Mesendoderm (in vitro differentiated cells): Measurements from ENCODE around the gene TUNAR.

Experiments
- DNase-seq: peaks from one replicate; pipeline ENCODE4 v3.0.0; 2013
- H2AK5ac ChIP-seq: 2 replicates; pipeline ENCODE4 v1.6.1; 2013; ENCODE audit warnings: low read length, inconsistent platforms
- H2BK120ac ChIP-seq: 2 replicates; pipeline ENCODE4 v1.6.1; 2013; ENCODE audit warnings: low read depth, mild to moderate bottlenecking, low read length, moderate library complexity, mixed read lengths
- H2BK15ac ChIP-seq: replicated peaks from 2 replicates; pipeline ENCODE4 v1.6.1; 2013; ENCODE audit warnings: low read depth, mild to moderate bottlenecking, moderate library complexity
- H2BK5ac ChIP-seq: 2 replicates; pipeline ENCODE4 v1.6.1; 2013; ENCODE audit warnings: low read length, inconsistent platforms
- H3K18ac ChIP-seq: 2 replicates; pipeline ENCODE4 v1.6.1; 2013; ENCODE audit warnings: mild to moderate bottlenecking, low read length, mixed read lengths
- H3K23ac ChIP-seq: one replicate; pipeline ENCODE4 v1.6.1; 2013; ENCODE audit warnings: low read length
- H3K27ac ChIP-seq: 2 replicates; pipeline ENCODE4 v1.5.1; 2013; ENCODE audit warnings: low read depth, mild to moderate bottlenecking, inconsistent platforms, low read length, moderate library complexity
- H3K27me3 ChIP-seq: 2 replicates; pipeline ENCODE4 v1.6.1; 2013; ENCODE audit warnings: low read length, control low read depth, mild to moderate bottlenecking, inconsistent platforms; ENCODE audit not compliant: insufficient read depth, poor library complexity
- H3K36me3 ChIP-seq: 2 replicates; pipeline ENCODE4 v1.6.1; 2013; ENCODE audit warnings: low read length, inconsistent platforms; ENCODE audit not compliant: control insufficient read depth, insufficient read depth
- H3K4ac ChIP-seq: one replicate; pipeline ENCODE4 v1.6.1; 2013; ENCODE audit warnings: low read depth, mild to moderate bottlenecking, low read length, moderate library complexity
- H3K4me1 ChIP-seq: 2 replicates; pipeline ENCODE4 v1.6.1; 2013; ENCODE audit warnings: low read depth, low read length, inconsistent platforms; ENCODE audit not compliant: control insufficient read depth
- H3K4me2 ChIP-seq: 2 replicates; pipeline ENCODE4 v1.6.1; 2013; ENCODE audit warnings: low read length
- H3K4me3 ChIP-seq: 2 replicates; pipeline ENCODE4 v1.5.1; 2013; ENCODE audit warnings: mild to moderate bottlenecking, low read length
- H3K56ac ChIP-seq: one replicate; pipeline ENCODE4 v1.6.1; 2013; ENCODE audit warnings: low read length
- H3K79me1 ChIP-seq: 2 replicates; pipeline ENCODE4 v1.6.1; 2013; ENCODE audit warnings: low read length, inconsistent platforms
- H3K79me2 ChIP-seq: 2 replicates; pipeline ENCODE4 v1.6.1; 2013; ENCODE audit warnings: mild to moderate bottlenecking, low read length; ENCODE audit not compliant: control insufficient read depth, insufficient read depth
- H3K9ac ChIP-seq: 2 replicates; pipeline ENCODE4 v1.6.1; 2013; ENCODE audit warnings: low read length, inconsistent platforms
- H4K5ac ChIP-seq: one replicate; pipeline ENCODE4 v1.6.1; 2013; ENCODE audit warnings: low read length
- H4K8ac ChIP-seq: one replicate; pipeline ENCODE4 v1.6.1; 2013; ENCODE audit warnings: low read depth, mild to moderate bottlenecking, control low read depth, low read length, moderate library complexity
- WGBS: extraction: QIAGEN DNeasy Blood & Tissue Kit; methylation state at CpG from one replicate; pipeline ENCODE4 v1.1.7; 2013; ENCODE audit warnings: low lambda C conversion rate, missing lambda C conversion rate; ENCODE audit not compliant: insufficient coverage; ENCODE audit errors: extremely low coverage; 5-methylcytosine and 5-hydroxymethylcytosine counted together

TUNAR gene

DNA sequence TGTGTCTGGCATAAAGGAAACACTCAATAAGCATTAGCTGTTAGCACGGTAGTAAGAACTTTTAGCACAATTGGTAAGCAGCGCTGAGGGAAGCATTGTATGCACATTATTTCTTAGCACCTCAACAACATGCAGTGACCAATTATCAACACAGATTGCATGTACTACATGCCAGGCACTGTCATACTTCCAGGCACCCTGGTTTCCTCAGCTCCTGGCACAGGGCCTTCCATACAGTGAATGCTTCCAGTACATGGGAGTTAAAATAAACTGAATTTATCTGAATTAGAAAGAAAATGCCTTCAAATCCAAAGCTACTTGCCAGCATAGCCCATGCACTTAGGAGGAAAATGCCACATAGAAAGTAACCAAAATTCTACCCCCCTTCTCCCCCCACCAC is 59.4 kb downstream of the TUNAR start:
- no peak overlapping the region for H3K23ac ChIP-seq
- DNase-seq: no peak
- no peak overlapping the region for H3K27ac ChIP-seq
- H4K5ac ChIP-seq: no peak overlapping the region
- H3K4me3 ChIP-seq: no peak overlapping the region
- no peak overlapping the region for H2BK15ac ChIP-seq
- H3K18ac ChIP-seq: no peak overlapping the region
- H3K4ac ChIP-seq: no peak overlapping the region
- no peak overlapping the region for H3K4me2 ChIP-seq
- H4K8ac ChIP-seq: no peak overlapping the region
- H2BK120ac ChIP-seq: no peak overlapping the region
- no peaks in the 10 kb centered on the region for H3K79me1 ChIP-seq
- H3K36me3 ChIP-seq: no peaks in the 10 kb centered on the region
- no peaks in the 10 kb centered on the region for H3K27me3 ChIP-seq
- WGBS: no CpG with 5 or more reads among the region's 2 CpGs
- H3K56ac ChIP-seq: no peak overlapping the region
- H3K4me1 ChIP-seq: no peaks in the 10 kb centered on the region
- no peak overlapping the region for H3K9ac ChIP-seq
- H3K79me2 ChIP-seq: no peaks in the 10 kb centered on the region
- H2AK5ac ChIP-seq: no peak overlapping the region
- no peak overlapping the region for H2BK5ac ChIP-seq

- Histone ChIP-seq H2BK15ac (no peak overlapping the region), H3K4me2 (no peak overlapping the region)
- no CpG with 5 or more reads among the region's 4 CpGs for WGBS
Observed at GRCh38 chr14:95939335-95939734, 62.7 kb downstream of the TUNAR start.

DNA sequence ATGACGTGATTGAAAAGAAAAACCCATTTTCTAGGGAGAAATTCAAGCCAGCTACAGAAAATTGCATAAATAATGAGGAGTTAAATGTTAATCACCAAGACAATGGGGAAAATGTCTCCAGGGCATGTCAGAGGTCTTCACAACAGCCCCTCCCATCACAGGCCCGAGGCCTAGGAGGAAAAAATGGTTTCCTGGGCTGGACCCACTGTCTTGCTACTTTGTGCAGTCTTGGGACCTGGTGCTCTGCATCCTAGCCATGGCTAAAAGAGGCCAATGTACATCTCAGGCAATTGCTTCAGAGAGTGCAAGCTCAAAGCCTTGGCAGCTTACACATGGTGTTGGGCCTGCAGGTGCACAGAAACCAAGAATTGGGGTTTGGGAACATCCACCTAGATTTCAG is 65.3 kb downstream of the TUNAR start:
- H4K8ac ChIP-seq: no peak overlapping the region
- H3K4me3 ChIP-seq: no peak overlapping the region
- no peaks in the 10 kb centered on the region for H3K27me3 ChIP-seq
- H3K4me2 ChIP-seq: no peak overlapping the region
- H3K79me2 ChIP-seq: no peaks in the 10 kb centered on the region
- no peak overlapping the region for H2BK120ac ChIP-seq
- no peak overlapping the region for H4K5ac ChIP-seq
- no peak overlapping the region for H2BK15ac ChIP-seq
- no peak overlapping the region for H3K4ac ChIP-seq
- no peak overlapping the region for H3K27ac ChIP-seq
- H3K9ac ChIP-seq: no peak overlapping the region
- no CpG with 5 or more reads among the region's 2 CpGs for WGBS
- H2AK5ac ChIP-seq: no peak overlapping the region
- no peak overlapping the region for H3K23ac ChIP-seq
- no peak overlapping the region for H3K56ac ChIP-seq
- no peaks in the 10 kb centered on the region for H3K4me1 ChIP-seq
- H3K36me3 ChIP-seq: no peaks in the 10 kb centered on the region
- H2BK5ac ChIP-seq: no peak overlapping the region
- DNase-seq: no peak
- no peak overlapping the region for H3K18ac ChIP-seq
- H3K79me1 ChIP-seq: no peaks in the 10 kb centered on the region

More at GRCh38 chr14:95939335-95939734, 62.7 kb downstream of the TUNAR start:
- no peak overlapping the region for H3K23ac ChIP-seq
- H2BK5ac ChIP-seq: no peak overlapping the region
- no peak for DNase-seq
- H3K4ac ChIP-seq: no peak overlapping the region
- H4K5ac ChIP-seq: no peak overlapping the region
- H3K4me3 ChIP-seq: no peak overlapping the region
- no peaks in the 10 kb centered on the region for H3K36me3 ChIP-seq
- H3K79me2 ChIP-seq: no peaks in the 10 kb centered on the region
- no peak overlapping the region for H2AK5ac ChIP-seq
- no peaks in the 10 kb centered on the region for H3K4me1 ChIP-seq
- no peak overlapping the region for H3K18ac ChIP-seq
- no peak overlapping the region for H3K27ac ChIP-seq
- H3K56ac ChIP-seq: no peak overlapping the region
- H3K79me1 ChIP-seq: no peaks in the 10 kb centered on the region
- no peaks in the 10 kb centered on the region for H3K27me3 ChIP-seq
- no peak overlapping the region for H2BK120ac ChIP-seq
- H3K9ac ChIP-seq: no peak overlapping the region
- H4K8ac ChIP-seq: no peak overlapping the region

GRCh38 chr14:95943699-95944098 is 67.1 kb downstream of the TUNAR start:
- no peaks in the 10 kb centered on the region for H3K79me2 ChIP-seq
- no peak overlapping the region for H3K23ac ChIP-seq
- WGBS: no CpG with 5 or more reads among the region's 4 CpGs
- no peaks in the 10 kb centered on the region for H3K36me3 ChIP-seq
- H3K56ac ChIP-seq: no peak overlapping the region
- no peaks in the 10 kb centered on the region for H3K27me3 ChIP-seq
- H2BK120ac ChIP-seq: no peak overlapping the region
- DNase-seq: peak; percentile 82
- H3K4ac ChIP-seq: no peak overlapping the region
- H3K18ac ChIP-seq: no peak overlapping the region
- no peaks in the 10 kb centered on the region for H3K4me1 ChIP-seq
- H4K8ac ChIP-seq: no peak overlapping the region
- H3K79me1 ChIP-seq: no peaks in the 10 kb centered on the region
- no peak overlapping the region for H2AK5ac ChIP-seq
- no peak overlapping the region for H3K27ac ChIP-seq
- H3K9ac ChIP-seq: no peak overlapping the region
- H2BK5ac ChIP-seq: no peak overlapping the region
- no peak overlapping the region for H4K5ac ChIP-seq
- H3K4me2 ChIP-seq: no peak overlapping the region
- H2BK15ac ChIP-seq: no peak overlapping the region
- no peak overlapping the region for H3K4me3 ChIP-seq

DNA sequence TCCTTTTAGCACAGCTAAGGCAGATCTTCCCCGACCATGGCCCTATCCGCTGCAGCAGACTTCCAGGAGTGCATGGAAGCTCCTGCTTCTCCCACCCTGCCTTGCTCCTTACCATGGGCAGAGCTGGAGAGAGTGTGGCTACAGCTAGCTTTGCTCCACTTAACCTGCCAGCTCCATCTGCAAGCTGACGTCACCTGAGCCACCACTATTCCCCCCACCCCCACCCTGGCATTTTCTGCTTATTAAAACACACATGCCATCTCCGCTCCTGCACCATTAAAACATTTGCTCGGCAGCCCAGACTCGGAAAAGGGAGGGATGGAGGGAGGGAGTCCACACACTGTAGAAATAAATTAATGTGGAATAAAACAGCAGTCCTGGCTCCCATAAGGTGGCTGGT is 67.8 kb downstream of the TUNAR start:
- H3K4ac ChIP-seq: no peak overlapping the region
- H2BK15ac ChIP-seq: no peak overlapping the region
- no peak for DNase-seq
- no peak overlapping the region for H2BK120ac ChIP-seq
- no peaks in the 10 kb centered on the region for H3K79me2 ChIP-seq
- no peaks in the 10 kb centered on the region for H3K36me3 ChIP-seq
- H2AK5ac ChIP-seq: peak overlapping the region; percentile 65
- no peak overlapping the region for H4K8ac ChIP-seq
- no peaks in the 10 kb centered on the region for H3K79me1 ChIP-seq
- no peak overlapping the region for H3K9ac ChIP-seq
- H3K56ac ChIP-seq: no peak overlapping the region
- no peak overlapping the region for H3K18ac ChIP-seq
- H4K5ac ChIP-seq: no peak overlapping the region
- H3K4me1 ChIP-seq: no peaks in the 10 kb centered on the region
- WGBS: no CpG with 5 or more reads among the region's 6 CpGs
- H3K27ac ChIP-seq: no peak overlapping the region
- no peak overlapping the region for H3K23ac ChIP-seq
- H2BK5ac ChIP-seq: no peak overlapping the region
- no peak overlapping the region for H3K4me3 ChIP-seq
- no peak overlapping the region for H3K4me2 ChIP-seq
- H3K27me3 ChIP-seq: no peaks in the 10 kb centered on the region

DNA sequence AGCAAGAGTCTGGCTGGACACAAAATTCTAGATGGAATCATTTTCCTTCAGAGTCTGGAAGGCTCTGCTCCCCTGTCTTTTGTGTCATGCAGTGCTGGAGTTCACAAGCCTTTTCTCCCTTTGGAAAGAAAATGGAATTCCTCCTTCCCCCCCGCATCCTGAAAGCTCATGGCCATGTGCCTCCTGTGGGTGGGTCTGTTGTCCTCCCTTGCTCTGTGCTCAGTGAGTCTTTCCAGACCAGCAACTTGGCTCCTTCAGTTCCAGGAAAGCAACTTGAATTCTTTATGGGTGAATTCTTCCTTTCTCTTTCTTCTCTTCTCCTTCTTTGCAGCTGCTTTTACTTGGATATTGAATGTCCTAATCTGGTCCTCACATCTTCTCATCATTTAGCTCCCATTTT is 70.2 kb downstream of the TUNAR start:
- Histone ChIP-seq H3K79me1 (no peaks in the 10 kb centered on the region), H2BK5ac (peak overlapping the region; percentile 44), H3K4me1 (no peaks in the 10 kb centered on the region), H3K4me3 (no peak overlapping the region), H3K9ac (no peak overlapping the region), H3K23ac (no peak overlapping the region), H4K8ac (no peak overlapping the region), H4K5ac (no peak overlapping the region), H3K4ac (no peak overlapping the region), H3K36me3 (no peaks in the 10 kb centered on the region), H3K27ac (no peak overlapping the region), H3K79me2 (no peaks in the 10 kb centered on the region), H2AK5ac (no peak overlapping the region), H3K27me3 (no peaks in the 10 kb centered on the region), H2BK15ac (no peak overlapping the region), H3K56ac (no peak overlapping the region), H2BK120ac (no peak overlapping the region), H3K18ac (no peak overlapping the region), H3K4me2 (no peak overlapping the region)
- peak; percentile 39 for DNase-seq
- no CpG with 5 or more reads among the region's 1 CpG for WGBS
